HG03460 (cell line): ENCODE results near the gene TIAL1.
"Not testable (repeated sequence)": the region's sequence is repeated elsewhere in the genome, so short reads cannot be mapped to it uniquely, and the experiment has no call there.

Source experiments
- ATAC-seq: cut with Tn5 transposase; IDR thresholded peaks from one replicate; pipeline ENCODE4 v1.9.1; 2021; ENCODE audit not compliant: unreplicated experiment

TIAL1 gene

GRCh38 chr10:119550827-119551226, 45.9 kb downstream of the TIAL1 start:
- ATAC-seq, result no peak

- no peak for ATAC-seq
Measured at GRCh38 chr10:119549247-119549999, 47.3 kb downstream of the TIAL1 start.

GRCh38 chr10:119546009-119546408, 50.8 kb downstream of the TIAL1 start:
- ATAC-seq, result no peak

DNA sequence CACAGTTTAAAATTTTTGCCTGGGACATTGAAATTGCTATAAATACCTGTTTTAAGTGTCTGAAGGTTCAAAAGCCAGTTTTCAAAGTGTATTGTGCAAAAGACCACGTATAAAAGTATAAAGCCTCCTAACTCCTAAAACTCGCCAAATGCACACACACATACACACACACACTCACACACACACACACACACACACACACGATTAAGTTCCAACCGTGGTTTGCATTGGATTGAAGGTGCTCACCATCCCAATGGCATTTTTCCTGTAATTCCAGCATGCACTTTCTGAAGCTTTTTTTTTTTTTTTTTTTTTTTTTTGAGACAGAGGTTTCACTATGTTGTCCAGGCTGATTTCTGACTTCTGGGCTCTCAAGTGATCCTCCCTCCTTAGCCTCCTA, 51.5 kb downstream of the TIAL1 start:
- ATAC-seq, result no peak

DNA sequence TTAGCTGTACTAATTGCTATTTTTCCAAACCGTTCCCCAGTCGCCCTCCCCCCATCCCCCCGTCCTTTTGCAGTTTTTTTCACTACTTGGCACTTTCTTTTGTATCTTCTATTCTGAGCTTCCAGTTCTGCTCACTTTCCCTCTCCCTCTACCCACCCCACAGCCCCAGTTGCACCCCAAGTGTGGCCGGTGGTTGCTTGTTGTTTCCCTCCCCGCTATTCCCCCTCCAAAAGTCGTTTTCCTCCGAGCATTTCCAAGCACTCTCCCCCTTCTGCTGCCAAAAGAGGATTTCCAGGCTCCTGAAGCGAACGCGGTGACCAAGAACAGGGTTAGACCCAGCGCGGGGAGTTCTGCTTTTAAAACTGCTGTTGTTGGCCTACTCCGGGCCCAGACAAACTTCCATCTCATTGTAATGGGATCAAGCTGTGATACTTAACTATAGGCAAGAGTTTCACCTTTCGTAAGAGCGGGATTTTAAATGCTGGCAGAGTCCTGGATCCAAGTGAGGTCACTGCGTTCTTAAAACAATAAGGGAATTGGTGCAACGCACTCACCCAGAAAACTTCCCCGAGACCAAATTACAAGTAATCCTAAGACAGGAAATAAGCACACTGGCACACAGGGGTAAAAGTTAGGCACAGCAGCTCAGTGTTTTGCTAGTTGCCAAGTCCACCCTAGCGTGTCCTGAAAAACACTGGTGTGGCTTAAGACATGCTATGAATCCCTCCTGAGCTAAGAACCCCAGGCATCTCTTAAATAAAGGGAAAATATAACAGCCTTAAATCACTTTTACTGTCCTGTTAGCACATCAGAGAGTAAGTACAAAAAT, 52.7 kb downstream of the TIAL1 start:
- ATAC-seq, result no peak

DNA sequence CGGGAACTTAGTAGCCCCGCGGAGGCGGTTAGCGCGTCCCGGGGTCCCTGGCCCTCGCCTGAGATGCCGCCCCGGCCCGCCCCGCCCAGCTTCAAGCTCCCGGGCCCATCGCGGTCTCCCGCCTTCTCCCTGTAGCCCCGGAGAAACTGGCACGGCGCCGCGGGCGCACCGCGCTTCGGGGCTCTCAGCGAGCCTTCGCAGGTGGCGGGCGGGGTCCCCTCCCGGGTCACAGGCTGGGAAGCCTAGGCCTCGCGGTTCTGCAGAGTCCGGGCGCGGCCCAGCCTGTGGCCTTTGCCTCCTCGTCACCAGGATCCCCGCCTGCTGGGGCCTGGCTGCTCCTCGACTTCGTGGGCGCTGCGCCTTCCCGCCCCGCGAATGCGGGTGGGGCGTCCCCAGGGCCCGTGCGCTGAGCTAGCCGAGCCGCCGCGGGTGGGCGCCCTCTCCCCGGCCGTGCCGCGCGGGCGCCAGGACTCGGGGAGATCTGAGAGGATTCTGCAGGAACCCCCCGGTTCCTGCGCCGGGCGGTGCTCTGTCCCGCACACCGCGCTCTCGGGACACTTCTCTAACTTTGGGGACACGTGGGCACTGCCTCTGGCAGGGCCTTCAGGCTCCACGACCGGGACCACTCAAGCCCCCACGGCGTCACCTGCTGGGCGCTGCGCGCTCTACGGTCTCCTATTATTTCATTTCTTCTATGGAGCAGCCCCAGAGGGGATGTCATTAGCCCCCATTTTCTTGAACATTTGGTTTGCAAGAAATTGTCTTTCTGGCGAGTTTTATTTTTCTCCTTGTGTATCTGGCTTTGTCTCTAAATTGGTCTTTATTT, 53.6 kb downstream of the TIAL1 start:
- peak; percentile 45 for ATAC-seq

- ATAC-seq, result peak; percentile 78
Measured at GRCh38 chr10:119542357-119542987, 54.3 kb downstream of the TIAL1 start, which contains the start of gene RGS10. RGS10 (minus strand) TSS chr10:119542719; CDS start chr10:119542638, 81 bp downstream.

GRCh38 chr10:119541459-119542356, 55.1 kb downstream of the TIAL1 start:
- peak; percentile 11 for ATAC-seq

DNA sequence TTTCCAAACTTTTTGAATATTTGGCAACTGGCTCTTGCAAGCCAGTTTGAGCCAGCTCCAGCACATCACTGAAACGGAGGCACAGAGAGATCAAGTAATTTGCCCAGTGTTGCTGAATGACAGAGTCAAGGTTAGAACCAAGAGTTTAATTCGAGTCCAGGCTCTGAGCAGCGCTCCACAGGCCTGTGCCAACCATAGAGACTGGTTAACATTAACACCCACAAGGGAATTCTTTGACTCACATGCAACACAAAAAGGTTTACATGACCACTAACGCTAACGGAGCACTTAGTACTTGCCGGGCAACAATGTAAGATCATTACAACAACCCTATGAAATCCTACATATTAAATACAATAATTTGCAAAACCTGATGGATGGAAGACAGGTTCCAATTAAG, 55.7 kb downstream of the TIAL1 start:
- ATAC-seq, result no peak

DNA sequence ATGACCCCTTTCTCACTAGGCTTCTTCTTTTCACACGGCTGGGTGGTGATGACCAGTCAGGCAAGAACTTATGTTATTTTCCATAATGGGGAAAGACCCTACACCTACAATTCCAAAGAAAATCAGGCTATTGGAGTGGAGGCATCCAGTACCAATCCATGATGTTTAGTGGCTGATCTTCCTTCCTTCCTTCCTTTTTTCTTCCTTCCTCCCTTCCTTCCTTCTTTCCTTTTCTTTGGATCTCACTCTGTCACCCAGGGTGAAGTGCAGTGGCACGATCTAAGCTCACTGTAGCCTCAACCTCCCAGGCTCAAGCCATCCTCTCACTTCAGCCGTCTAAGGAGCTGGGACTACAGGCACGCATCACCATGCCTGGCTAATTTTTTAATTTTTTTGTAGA, 56.7 kb downstream of the TIAL1 start:
- no peak for ATAC-seq

DNA sequence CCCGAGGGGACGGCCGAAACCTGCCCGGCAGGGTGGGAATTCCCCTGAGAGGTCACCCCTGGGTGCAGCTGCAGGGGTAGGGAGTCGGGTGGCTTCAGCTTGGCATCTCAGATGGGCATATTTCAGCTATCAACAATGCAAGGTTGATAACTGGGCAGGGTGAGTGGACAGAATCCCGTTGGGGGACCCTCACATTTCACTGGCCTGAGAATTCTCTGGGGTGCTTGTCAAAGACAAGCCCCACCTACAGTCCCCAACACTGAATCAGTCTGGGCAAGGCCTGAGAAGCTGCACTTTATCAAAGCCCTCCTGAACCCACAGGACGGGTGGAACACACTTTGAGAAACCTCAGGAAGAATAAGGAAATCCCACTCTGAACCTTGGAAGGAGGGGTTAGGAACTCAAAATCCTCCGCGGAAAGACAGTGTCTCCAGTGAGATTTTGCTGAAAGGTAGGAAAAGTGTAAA, 57.4 kb downstream of the TIAL1 start:
- ATAC-seq, result no peak

DNA sequence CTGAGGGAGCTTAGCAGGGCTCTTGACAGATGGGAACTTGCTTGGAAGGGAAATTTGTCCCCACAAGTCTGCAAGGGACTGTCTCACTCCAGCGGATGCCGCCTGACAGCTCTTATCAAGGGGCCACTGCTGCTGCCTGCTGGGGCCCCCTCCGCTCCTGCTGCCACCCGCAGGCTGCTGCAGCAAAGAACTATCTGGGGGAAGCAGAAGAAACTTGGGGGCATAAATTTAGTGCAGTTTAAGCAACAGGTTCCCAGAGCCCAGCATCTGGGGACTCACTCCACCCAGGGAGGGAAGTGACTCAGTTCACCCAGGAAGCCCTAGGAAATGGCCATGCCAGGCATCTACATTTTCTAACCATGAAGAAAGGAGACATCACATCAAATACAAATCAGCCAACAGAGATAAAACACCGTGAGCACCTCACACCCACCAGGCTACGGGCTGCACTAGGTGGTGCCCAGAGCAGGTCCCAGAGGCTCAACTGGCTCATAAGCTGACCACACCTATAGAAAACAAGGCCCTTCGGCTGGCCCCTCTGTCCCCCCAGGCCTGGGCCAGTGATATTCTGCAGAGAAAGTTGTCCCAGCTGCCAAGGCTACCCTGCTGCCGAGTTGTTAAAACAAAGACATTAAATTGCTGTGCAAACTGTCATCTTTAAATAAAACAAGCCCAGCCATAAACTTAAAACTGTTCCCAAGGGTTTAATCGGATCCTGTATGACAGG, 58.0 kb downstream of the TIAL1 start:
- ATAC-seq, result no peak

GRCh38 chr10:119537953-119538630, 58.7 kb downstream of the TIAL1 start:
- ATAC-seq, result no peak

GRCh38 chr10:119536508-119537025, 60.2 kb downstream of the TIAL1 start:
- ATAC-seq, result no peak

- no peak for ATAC-seq
Measured at GRCh38 chr10:119535837-119536507, 60.8 kb downstream of the TIAL1 start.

- ATAC-seq, result no peak
Measured at GRCh38 chr10:119535305-119535704, 61.5 kb downstream of the TIAL1 start.

DNA sequence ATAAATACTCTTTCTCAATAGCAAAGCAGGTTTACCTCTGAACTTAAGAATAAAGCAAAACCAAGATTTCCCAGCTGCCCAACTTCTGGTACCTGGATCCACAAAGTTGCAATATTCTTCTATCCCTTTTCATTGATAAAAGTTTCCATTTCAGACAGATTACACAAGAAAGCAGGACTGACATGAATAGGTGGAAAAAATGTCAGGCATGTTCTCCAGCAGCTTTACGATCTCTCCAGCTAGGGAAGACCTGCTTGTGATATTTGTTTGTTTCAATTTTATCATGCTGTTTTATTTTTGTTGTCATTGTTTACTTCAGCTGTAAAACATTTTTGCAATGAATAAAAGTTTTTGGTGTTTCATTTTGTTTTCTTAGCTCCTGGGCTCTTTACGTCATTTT, 63.3 kb downstream of the TIAL1 start:
- no peak for ATAC-seq

DNA sequence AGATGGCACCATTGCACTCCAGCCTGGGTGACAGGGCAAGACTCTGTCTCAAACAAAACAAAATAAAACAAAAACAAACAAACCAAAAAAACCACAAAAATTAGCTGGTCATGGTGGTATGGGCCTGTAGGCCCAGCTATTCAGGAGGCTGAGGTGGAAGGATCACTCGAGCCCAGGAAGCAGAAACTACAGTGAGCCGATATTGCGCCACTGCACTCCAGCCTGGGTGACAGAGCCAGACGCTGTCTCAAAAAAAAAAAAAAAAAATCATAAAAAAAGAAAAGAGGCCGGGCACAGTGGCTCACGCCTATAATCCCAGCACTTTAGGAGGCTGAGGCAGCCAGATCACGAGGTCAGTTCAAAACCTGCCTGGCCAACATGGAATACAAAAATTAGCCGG, 64.0 kb downstream of the TIAL1 start:
- ATAC-seq, result not testable (repeated sequence)
